CD4-positive, alpha-beta T cell (primary cell): ENCODE results near the gene SESN1. TPM values are rescaled to one million over a fixed set of nuclear protein-coding genes. Genes with fewer than 3 reads are reported as not detected.

Source experiments
- ATAC-seq: fragments of 200-7000 bp; cut with Tn5 transposase; one replicate; pipeline ENCODE4 v1.10.0; 2022; ENCODE audit warnings: mild to moderate bottlenecking; ENCODE audit not compliant: poor library complexity
- CTCF ChIA-PET: fragments of 350-600 bp; sonication (Branson Sonifier 250); formaldehyde crosslinking; loops from one replicate; lab custom pipeline; 2021; ENCODE audit warnings: antibody characterized with exemption, inconsistent platforms; lab: Charles Lee
- POLR2A ChIA-PET: fragments of 350-600 bp; sonication (Branson Sonifier 250); formaldehyde crosslinking; loops from one replicate; lab custom pipeline; 2021; ENCODE audit warnings: antibody characterized with exemption, inconsistent platforms; lab: Charles Lee
- DNase-seq, 14 experiments: peaks; one replicate each; pipeline ENCODE4 v3.0.0-alpha.2; 2013 to 2020; ENCODE audit warnings: mixed read lengths in 2 of 14
- H3K27ac ChIP-seq, 2 donors: one replicate each; pipeline versions ENCODE4 v1.5.1 to v1.7.0; 2013; ENCODE audit warnings: low read length in 2 of 2, low read depth in 1 of 2, mild to moderate bottlenecking in 1 of 2
- H3K27me3 ChIP-seq, 2 experiments: 1 replicate in 1 of 2; 2 replicates in 1 of 2; pipeline versions ENCODE4 v1.6.1 to v1.7.0; 2013; ENCODE audit warnings: low read length in 2 of 2, control low read depth in 1 of 2, mild to moderate bottlenecking in 1 of 2, moderate library complexity in 1 of 2; ENCODE audit not compliant: insufficient read depth in 2 of 2, control insufficient read depth in 1 of 2
- H3K36me3 ChIP-seq: one replicate; pipeline ENCODE4 v1.6.1; 2013; ENCODE audit warnings: low read length, control low read depth; ENCODE audit not compliant: insufficient read depth
- H3K4me1 ChIP-seq: one replicate; pipeline ENCODE4 v1.6.1; 2013; ENCODE audit warnings: low read length, control low read depth; ENCODE audit not compliant: insufficient read depth
- H3K4me3 ChIP-seq: one replicate; pipeline ENCODE4 v1.5.1; 2013; ENCODE audit warnings: mild to moderate bottlenecking, low read length, moderate library complexity
- H3K9me3 ChIP-seq, 2 experiments: 1 replicate in 1 of 2; 2 replicates in 1 of 2; pipeline versions ENCODE4 v1.6.1 to v1.7.0; 2013; ENCODE audit warnings: low read length in 2 of 2, mild to moderate bottlenecking in 2 of 2, control low read depth in 1 of 2, moderate library complexity in 1 of 2; ENCODE audit not compliant: control insufficient read depth in 1 of 2, insufficient read depth in 1 of 2
- H3K27ac Mint-ChIP-seq: one replicate; pipeline ENCODE4 v1.8.0; 2020; ENCODE audit warnings: mixed read lengths
- H3K27me3 Mint-ChIP-seq: one replicate; pipeline ENCODE4 v1.8.0; 2021; ENCODE audit warnings: mixed read lengths
- H3K36me3 Mint-ChIP-seq: one replicate; pipeline ENCODE4 v1.8.0; 2021; ENCODE audit warnings: low read depth, mixed read lengths
- H3K4me1 Mint-ChIP-seq: one replicate; pipeline ENCODE4 v1.8.0; 2021; ENCODE audit warnings: low read depth, mixed read lengths
- H3K4me3 Mint-ChIP-seq: one replicate; pipeline ENCODE4 v1.8.0; 2020; ENCODE audit warnings: mild to moderate bottlenecking, mixed read lengths
- H3K9me3 Mint-ChIP-seq: one replicate; pipeline ENCODE4 v1.8.0; 2020; ENCODE audit warnings: mixed read lengths
- intact Hi-C, 2 experiments: fragments of 100-400 bp; cut with DNase I in 1 of 2; cut with micrococcal nuclease in 1 of 2; formaldehyde crosslinking; loops; one replicate each; pipeline versions ENCODE4 v1.15.1 to v1.9.0; 2023 to 2025; cut with DNase I, micrococcal nuclease
- total RNA-seq, 174 experiments: library from RNA in 2 of 174; stranded (reverse) in 2 of 174; gene quantifications; one replicate each; pipeline ENCODE4 v1.2.3 and lab custom pipeline; 2021 to 2026
- TF ChIP-seq, protein P1 (sequence below): fragments of 200-600 bp; IDR thresholded peaks from one replicate; pipeline ENCODE4 v1.8.0; 2022; ENCODE audit warnings: antibody characterized with exemption, mild to moderate bottlenecking

The SESN1 gene
- total RNA-seq, 2 experiments from 2014 or later, result 95.9 to 98.3 TPM

DNA sequence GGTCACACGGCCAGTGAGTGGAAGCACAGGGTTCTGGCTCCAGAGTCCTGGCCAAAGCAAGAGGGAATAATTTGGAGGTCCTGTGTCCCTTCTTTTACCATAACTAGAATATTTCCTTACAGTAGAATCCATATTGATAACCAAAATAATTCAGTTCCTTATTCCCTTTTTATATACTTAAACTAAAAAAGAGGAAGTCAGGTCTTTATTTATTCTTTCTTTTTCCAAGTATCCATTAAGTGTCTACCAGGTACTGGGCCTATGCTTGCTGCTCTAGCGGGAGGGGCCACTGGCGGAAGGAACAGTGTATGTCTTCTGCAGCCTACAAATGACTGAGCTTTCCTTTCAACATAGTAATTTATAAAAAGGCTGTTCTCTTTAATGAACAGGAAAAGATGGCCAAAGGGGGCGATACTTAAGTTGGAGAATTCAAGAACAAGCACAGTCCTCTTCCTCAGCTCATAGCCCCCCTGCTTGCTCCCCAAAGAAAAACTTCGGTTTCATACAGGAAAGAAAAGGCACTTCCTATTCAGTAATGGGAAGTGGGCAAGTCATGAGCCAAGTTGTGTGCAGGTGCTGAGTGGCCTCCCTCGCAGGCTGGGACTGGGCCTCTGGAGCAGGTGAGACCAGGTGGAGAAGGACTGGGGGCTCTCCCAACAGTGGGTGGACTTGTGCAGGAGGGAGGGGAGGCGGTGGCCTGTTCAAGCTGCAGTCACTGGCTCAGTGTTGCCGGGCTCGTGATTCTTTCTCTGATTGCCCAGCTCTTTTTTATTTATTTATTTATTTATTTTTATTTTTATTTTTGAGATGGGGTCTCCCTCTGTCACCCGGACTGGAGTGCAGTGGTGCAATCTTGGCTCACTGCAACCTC lies 135.5 kb downstream of the SESN1 start:
- TF ChIP-seq, protein P1, sequence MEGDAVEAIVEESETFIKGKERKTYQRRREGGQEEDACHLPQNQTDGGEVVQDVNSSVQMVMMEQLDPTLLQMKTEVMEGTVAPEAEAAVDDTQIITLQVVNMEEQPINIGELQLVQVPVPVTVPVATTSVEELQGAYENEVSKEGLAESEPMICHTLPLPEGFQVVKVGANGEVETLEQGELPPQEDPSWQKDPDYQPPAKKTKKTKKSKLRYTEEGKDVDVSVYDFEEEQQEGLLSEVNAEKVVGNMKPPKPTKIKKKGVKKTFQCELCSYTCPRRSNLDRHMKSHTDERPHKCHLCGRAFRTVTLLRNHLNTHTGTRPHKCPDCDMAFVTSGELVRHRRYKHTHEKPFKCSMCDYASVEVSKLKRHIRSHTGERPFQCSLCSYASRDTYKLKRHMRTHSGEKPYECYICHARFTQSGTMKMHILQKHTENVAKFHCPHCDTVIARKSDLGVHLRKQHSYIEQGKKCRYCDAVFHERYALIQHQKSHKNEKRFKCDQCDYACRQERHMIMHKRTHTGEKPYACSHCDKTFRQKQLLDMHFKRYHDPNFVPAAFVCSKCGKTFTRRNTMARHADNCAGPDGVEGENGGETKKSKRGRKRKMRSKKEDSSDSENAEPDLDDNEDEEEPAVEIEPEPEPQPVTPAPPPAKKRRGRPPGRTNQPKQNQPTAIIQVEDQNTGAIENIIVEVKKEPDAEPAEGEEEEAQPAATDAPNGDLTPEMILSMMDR, result no peak
- H3K9me3 Mint-ChIP-seq, result no peaks in the 10 kb centered on the region
- Histone ChIP-seq H3K4me3 (no peak overlapping the region), H3K36me3 (no peaks in the 10 kb centered on the region), H3K27me3 (no peaks in the 10 kb centered on the region), H3K9me3 (no peaks in the 10 kb centered on the region), H3K27ac (no peak overlapping the region), H3K4me1 (peaks cover 28% of the 10 kb centered on the region)
- no peaks in the 10 kb centered on the region for H3K36me3 Mint-ChIP-seq
- no peak for DNase-seq
- no peak overlapping the region for H3K27ac Mint-ChIP-seq
- intact Hi-C loops, result no loop called here
- ChIA-PET CTCF (no interaction called here), POLR2A (interaction anchor here (1.1 kb wide), 1 partner anchor 16 kb away, joined by 3 read pairs; no protein-coding TSS in a partner anchor)
- ATAC-seq, result no peak
- no peaks in the 10 kb centered on the region for H3K27me3 Mint-ChIP-seq
- H3K4me1 Mint-ChIP-seq, result peaks cover 5% of the 10 kb centered on the region
- no peak overlapping the region for H3K4me3 Mint-ChIP-seq

DNA sequence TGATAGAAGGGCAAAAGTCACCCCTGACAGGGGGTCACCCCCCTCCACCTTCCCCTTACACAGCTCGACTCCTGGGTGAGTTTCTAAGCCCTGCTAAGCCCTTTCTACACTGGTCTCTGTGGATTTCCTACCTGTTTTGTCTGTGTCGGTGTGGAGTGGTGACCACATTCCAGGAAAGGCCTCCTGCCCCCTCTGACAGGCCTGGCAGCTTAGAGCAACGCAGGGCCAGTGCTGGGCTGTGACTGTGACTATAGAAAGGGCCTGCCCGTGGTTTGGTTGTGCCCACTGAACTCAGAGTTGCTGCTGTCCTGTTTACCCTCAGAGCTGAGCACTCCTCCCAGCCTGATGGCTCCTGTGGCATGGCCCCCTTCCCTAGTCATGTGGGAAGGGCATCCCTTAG lies 137.4 kb downstream of the SESN1 start:
- intact Hi-C loops, result no loop called here
- CTCF ChIA-PET, result no interaction called here
- no peak overlapping the region for H3K27ac Mint-ChIP-seq
- H3K4me3 Mint-ChIP-seq, result no peak overlapping the region
- no peak for ATAC-seq
- H3K4me1 Mint-ChIP-seq, result peaks cover 5% of the 10 kb centered on the region
- no peaks in the 10 kb centered on the region for H3K9me3 ChIP-seq
- H3K36me3 Mint-ChIP-seq, result no peaks in the 10 kb centered on the region
- no peaks in the 10 kb centered on the region for H3K27me3 ChIP-seq
- no peak overlapping the region for H3K4me3 ChIP-seq
- POLR2A ChIA-PET, result no interaction called here
- no peak overlapping the region for H3K27ac ChIP-seq
- H3K9me3 Mint-ChIP-seq, result no peaks in the 10 kb centered on the region
- H3K4me1 ChIP-seq, result peaks cover 28% of the 10 kb centered on the region
- no peak for DNase-seq
- TF ChIP-seq, protein P1, result no peak
- no peaks in the 10 kb centered on the region for H3K36me3 ChIP-seq
- H3K27me3 Mint-ChIP-seq, result no peaks in the 10 kb centered on the region

GRCh38 chr6:108955329-108955949 lies 139.2 kb downstream of the SESN1 start:
- no peak overlapping the region for H3K4me3 ChIP-seq
- no peak overlapping the region for H3K4me3 Mint-ChIP-seq
- no peaks in the 10 kb centered on the region for H3K36me3 Mint-ChIP-seq
- intact Hi-C loops, result no loop called here
- H3K4me1 Mint-ChIP-seq, result peaks cover 5% of the 10 kb centered on the region
- H3K27ac Mint-ChIP-seq, result no peak overlapping the region
- H3K9me3 ChIP-seq, result no peaks in the 10 kb centered on the region
- no peak for DNase-seq
- peaks cover 28% of the 10 kb centered on the region for H3K4me1 ChIP-seq
- H3K27me3 ChIP-seq, result no peaks in the 10 kb centered on the region
- no peaks in the 10 kb centered on the region for H3K27me3 Mint-ChIP-seq
- TF ChIP-seq, protein P1, result no peak
- H3K27ac ChIP-seq, result no peak overlapping the region
- ChIA-PET POLR2A (interaction anchor here (1.1 kb wide), 1 partner anchor 9 kb away, joined by 3 read pairs; no protein-coding TSS in a partner anchor), CTCF (interaction anchor here (0.7 kb wide), 1 partner anchor 11 kb away, joined by 3 read pairs; no protein-coding TSS in a partner anchor)
- no peaks in the 10 kb centered on the region for H3K36me3 ChIP-seq
- ATAC-seq, result no peak
- H3K9me3 Mint-ChIP-seq, result no peaks in the 10 kb centered on the region
